Parietal lobe (tissue), 2 donors: ENCODE results near the gene NELFA. TPM values are rescaled to one million over a fixed set of nuclear protein-coding genes. Genes with fewer than 3 reads are reported as not detected.

Experiments used
- small RNA-seq: library from RNA; depleted of rRNA; stranded (forward); fragments of <200 nt; gene quantifications from one replicate; pipeline ENCODE3, GENCODE V24; 2014; ENCODE audit warnings: low replicate concordance
- total RNA-seq: library from RNA; depleted of rRNA; stranded (reverse); fragments of >200 nt; gene quantifications from one replicate; pipeline ENCODE4 v1.2.3, GENCODE V29; 2014

NELFA gene
- total RNA-seq, result 31.3 TPM

DNA sequence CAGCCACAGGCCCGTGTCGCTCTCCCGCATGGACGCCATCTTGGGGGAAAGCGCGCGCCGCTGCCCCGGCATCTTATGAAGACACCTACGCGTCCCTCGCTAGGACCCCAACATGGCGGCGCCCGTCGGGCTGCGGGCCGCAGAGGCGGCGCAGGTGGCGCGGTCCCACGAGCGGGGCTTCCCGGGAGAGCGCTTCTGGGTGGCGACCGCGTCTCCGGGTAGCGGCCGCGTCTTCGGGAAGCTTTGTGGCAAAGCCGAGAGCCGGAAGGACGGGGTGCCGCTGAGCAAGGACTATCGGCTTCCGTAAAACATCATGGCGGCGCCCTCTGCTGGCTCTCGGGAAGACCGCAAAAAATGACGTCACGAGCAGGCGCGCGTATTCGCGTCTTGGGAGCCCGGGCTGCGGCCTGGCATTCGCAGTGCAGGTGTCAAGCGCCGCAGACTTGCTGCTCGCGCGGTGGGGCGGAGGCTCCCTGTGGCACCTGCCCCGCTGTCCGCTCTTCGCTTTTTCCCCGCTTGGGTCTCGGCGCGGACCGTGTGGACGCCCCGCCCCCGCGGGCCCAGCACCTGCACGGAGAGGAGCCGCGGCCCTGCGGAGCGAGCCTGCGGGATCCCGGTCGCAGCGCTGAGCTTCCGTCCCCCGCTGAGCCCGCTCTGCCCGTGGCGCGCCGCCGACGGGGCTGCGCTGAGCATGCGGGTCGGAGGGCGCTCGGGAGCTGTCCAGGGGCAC is at the start of gene NELFA:
Gene NELFA (minus strand): TSS at position 54 of the 730 bp plus-strand sequence. CDS start 15 bp downstream, at position 39.

Small RNA genes lying within 50 kb of the gene (small RNA-seq; reads per million reads assigned to genes)
- gene SCARNA22, result 52.3 reads per million, percentile 94 among the genes with 10 or more reads in this experiment

Other genes with a start within 250 kb of the NELFA start
- gene FGFR3, start 215.7 kb downstream of the NELFA start, total RNA-seq, result 13.8 TPM
- 91.4 TPM for gene LETM1, start 152.8 kb downstream of the NELFA start, total RNA-seq
- 162 TPM for gene NSD2, start 137.6 kb downstream of the NELFA start, total RNA-seq
- gene NAT8L, start 50.4 kb upstream of the NELFA start, total RNA-seq, result 13.1 TPM
- 35.1 TPM for gene HAUS3, start 233.1 kb upstream of the NELFA start, total RNA-seq
- gene POLN, start 233.1 kb upstream of the NELFA start, total RNA-seq, result 7.8 TPM